IMR-90 (cell line): ENCODE data around the gene ALLC. TPM values are rescaled to one million over a fixed set of nuclear protein-coding genes. Genes with fewer than 3 reads are reported as not detected.

Experiments used
- ATAC-seq: fragments of 200-7000 bp; cut with Tn5 transposase; 2 replicates; pipeline ENCODE4 v1.9.1; 2020; ENCODE audit warnings: low read depth, mild to moderate bottlenecking, moderate library complexity
- BruUV-seq: library from RNA; stranded (reverse); fragments of 400-500 nt; replicated peaks from 2 replicates; lab custom pipeline; 2021; lab: Mats Ljungman, UMichigan
- CTCF ChIA-PET: fragments of 300-600 bp; formaldehyde crosslinking; extraction: SDS; loops from one replicate; lab custom pipeline; 2021; ENCODE audit warnings: antibody characterized with exemption; lab: Yijun Ruan, JAX
- POLR2A ChIA-PET: fragments of 300-600 bp; sonication (Branson Sonifier 250); formaldehyde crosslinking; loops from one replicate; lab custom pipeline; 2022; ENCODE audit warnings: antibody characterized with exemption; ENCODE audit not compliant: unreplicated experiment; lab: Charles Lee
- DNase-seq: peaks from one replicate; pipeline ENCODE4 v3.0.0; 2013
- H2AFZ ChIP-seq: replicated peaks from 2 replicates; pipeline ENCODE3; 2013; ENCODE audit warnings: low read length, mild to moderate bottlenecking; ENCODE audit not compliant: poor library complexity
- H2AK5ac ChIP-seq: 2 replicates; pipeline ENCODE4 v1.6.1; 2013; ENCODE audit warnings: low read depth, low read length, inconsistent platforms
- H2AK9ac ChIP-seq: replicated peaks from 2 replicates; pipeline ENCODE3; 2013; ENCODE audit warnings: mild to moderate bottlenecking, low read depth, low read length, moderate library complexity; ENCODE audit not compliant: poor library complexity
- H2BK120ac ChIP-seq: 2 replicates; pipeline ENCODE4 v1.6.1; 2013; ENCODE audit warnings: low read depth, low read length, inconsistent platforms
- H2BK15ac ChIP-seq: 3 replicates; pipeline ENCODE4 v1.6.1; 2013; ENCODE audit warnings: low read depth, low read length, inconsistent platforms
- H2BK20ac ChIP-seq: 2 replicates; pipeline ENCODE4 v1.6.1; 2013; ENCODE audit warnings: low read depth, mild to moderate bottlenecking, inconsistent platforms, low read length, moderate library complexity
- H2BK5ac ChIP-seq: 2 replicates; pipeline ENCODE4 v1.6.1; 2013; ENCODE audit warnings: mild to moderate bottlenecking, low read depth, low read length, inconsistent platforms; ENCODE audit not compliant: poor library complexity, severe bottlenecking
- H3K14ac ChIP-seq: replicated peaks from 2 replicates; pipeline ENCODE4 v1.6.1; 2013; ENCODE audit warnings: low read depth, low read length, inconsistent platforms
- H3K18ac ChIP-seq: 2 replicates; pipeline ENCODE4 v1.6.1; 2013; ENCODE audit warnings: low read depth, low read length, control low read depth
- H3K23ac ChIP-seq: 2 replicates; pipeline ENCODE4 v1.6.1; 2013; ENCODE audit warnings: low read depth, low read length, inconsistent platforms
- H3K27ac ChIP-seq: 2 replicates; pipeline ENCODE4 v1.5.1; 2013; ENCODE audit warnings: mild to moderate bottlenecking, control low read depth, low read length; ENCODE audit not compliant: insufficient read depth
- H3K27me3 ChIP-seq: 2 replicates; pipeline ENCODE4 v1.6.1; 2013; ENCODE audit warnings: low read length; ENCODE audit not compliant: control insufficient read depth, insufficient read depth
- H3K36me3 ChIP-seq: 2 replicates; pipeline ENCODE4 v1.6.1; 2013; ENCODE audit warnings: low read length, mixed read lengths; ENCODE audit not compliant: control insufficient read depth, insufficient read depth
- H3K4ac ChIP-seq: 2 replicates; pipeline ENCODE4 v1.6.1; 2013; ENCODE audit warnings: low read depth, low read length, inconsistent platforms
- H3K4me1 ChIP-seq: 2 replicates; pipeline ENCODE4 v1.6.1; 2013; ENCODE audit warnings: low read length, mixed read lengths; ENCODE audit not compliant: control insufficient read depth, insufficient read depth
- H3K4me2 ChIP-seq: 2 replicates; pipeline ENCODE4 v1.6.1; 2013; ENCODE audit warnings: low read depth, mild to moderate bottlenecking, control low read depth, low read length, moderate library complexity
- H3K4me3 ChIP-seq: 2 replicates; pipeline ENCODE4 v1.5.1; 2013; ENCODE audit warnings: low read depth, mild to moderate bottlenecking, control low read depth, low read length, moderate library complexity; ENCODE audit not compliant: insufficient read depth
- H3K56ac ChIP-seq: 2 replicates; pipeline ENCODE4 v1.6.1; 2013; ENCODE audit warnings: low read length, inconsistent platforms; ENCODE audit not compliant: insufficient read depth; ENCODE audit errors: extremely low read depth
- H3K79me1 ChIP-seq, 2 experiments: 2 replicates each; pipeline ENCODE4 v1.6.1; 2013; ENCODE audit warnings: low read length in 2 of 2, inconsistent platforms in 1 of 2, low read depth in 1 of 2
- H3K9ac ChIP-seq: 2 replicates; pipeline ENCODE4 v1.6.1; 2013; ENCODE audit warnings: low read depth, low read length, control low read depth
- H3K9me1 ChIP-seq: 2 replicates; pipeline ENCODE4 v1.6.1; 2013; ENCODE audit warnings: low read length, inconsistent platforms; ENCODE audit not compliant: insufficient read depth
- H3K9me3 ChIP-seq: 2 replicates; pipeline ENCODE4 v1.6.1; 2013; ENCODE audit warnings: low read length; ENCODE audit not compliant: control insufficient read depth, insufficient read depth
- H4K20me1 ChIP-seq: 2 replicates; pipeline ENCODE4 v1.6.1; 2013; ENCODE audit warnings: low read length, inconsistent platforms; ENCODE audit not compliant: insufficient read depth
- H4K5ac ChIP-seq: 2 replicates; pipeline ENCODE4 v1.6.1; 2013; ENCODE audit warnings: mild to moderate bottlenecking, low read depth, low read length, control low read depth
- H4K8ac ChIP-seq, 2 experiments: 2 replicates each; pipeline ENCODE4 v1.6.1; 2013; ENCODE audit warnings: low read depth in 2 of 2, low read length in 2 of 2, control low read depth in 1 of 2, inconsistent platforms in 1 of 2
- H4K91ac ChIP-seq: 2 replicates; pipeline ENCODE4 v1.6.1; 2013; ENCODE audit warnings: low read depth, low read length, inconsistent platforms; ENCODE audit not compliant: insufficient read depth
- BHLHE40 ChIP-seq: fragments of 150-350 bp; IDR thresholded peaks from 2 replicates; pipeline ENCODE4 v1.6.1; 2016; ENCODE audit warnings: mild to moderate bottlenecking, low read depth, low read length
- CEBPB ChIP-seq: IDR thresholded peaks from 2 replicates; pipeline ENCODE4 v1.6.1; 2012; ENCODE audit warnings: low read depth, low read length, improper control_type of control experiment
- CHD1 ChIP-seq: IDR thresholded peaks from 2 replicates; pipeline ENCODE4 v1.6.1; 2012; ENCODE audit warnings: low read depth, low read length, improper control_type of control experiment
- FOS ChIP-seq: fragments of 150-350 bp; IDR thresholded peaks from 2 replicates; pipeline ENCODE4 v1.6.1; 2016; ENCODE audit warnings: low read depth, low read length
- MAFK ChIP-seq: IDR thresholded peaks from 2 replicates; pipeline ENCODE4 v1.6.1; 2012; ENCODE audit warnings: low read depth, low read length, improper control_type of control experiment
- MAZ ChIP-seq: IDR thresholded peaks from 2 replicates; pipeline ENCODE4 v1.6.1; 2012; ENCODE audit warnings: low read depth, mild to moderate bottlenecking, low read length, improper control_type of control experiment, moderate library complexity, borderline replicate concordance
- MXI1 ChIP-seq: IDR thresholded peaks from 2 replicates; pipeline ENCODE4 v1.6.1; 2012; ENCODE audit warnings: low read depth, mild to moderate bottlenecking, low read length, moderate library complexity, borderline replicate concordance
- NFE2L2 ChIP-seq: fragments of 150-350 bp; IDR thresholded peaks from 2 replicates; pipeline ENCODE4 v1.6.1; 2016; ENCODE audit warnings: low read depth, mild to moderate bottlenecking, low read length
- POLR2A ChIP-seq: IDR thresholded peaks from 2 replicates; pipeline ENCODE4 v1.6.1; 2012; ENCODE audit warnings: mild to moderate bottlenecking, low read depth, low read length
- RCOR1 ChIP-seq: IDR thresholded peaks from 2 replicates; pipeline ENCODE4 v1.6.1; 2012; ENCODE audit warnings: mild to moderate bottlenecking, low read length, improper control_type of control experiment; ENCODE audit not compliant: insufficient replicate concordance
- RFX5 ChIP-seq: IDR thresholded peaks from 2 replicates; pipeline ENCODE4 v1.8.0; 2012; ENCODE audit warnings: low read depth, mild to moderate bottlenecking, low read length, moderate library complexity
- SMC3 ChIP-seq: fragments of 150-350 bp; IDR thresholded peaks from 2 replicates; pipeline ENCODE4 v1.6.1; 2016; ENCODE audit warnings: low read depth, mild to moderate bottlenecking, antibody characterized with exemption, low read length, moderate library complexity
- WGBS, 2 experiments: methylation state at CpG; one replicate each; pipeline versions ENCODE4 v1.1.5 to v1.1.7; 2013; ENCODE audit warnings: missing lambda C conversion rate in 2 of 2; ENCODE audit not compliant: insufficient read length in 1 of 2; ENCODE audit errors: extremely low coverage in 2 of 2; 5-methylcytosine and 5-hydroxymethylcytosine counted together
- dilution Hi-C: fragments of 300-500 bp; cut with HindIII; formaldehyde crosslinking; loops from one replicate; pipeline ENCODE4 v1.14.3; 2018; ENCODE audit warnings: low sequenced_read_pairs; ENCODE audit not compliant: unreplicated experiment
- in situ Hi-C: fragments of 300-500 bp; cut with MboI; formaldehyde crosslinking; loops from 3 replicates; pipeline ENCODE4 v1.14.3; 2019; ENCODE audit warnings: low sequenced_read_pairs, inconsistent platforms, mixed read lengths
- intact Hi-C: fragments of 100-400 bp; cut with micrococcal nuclease; formaldehyde crosslinking; loops from 2 replicates; pipeline ENCODE4 v1.10.0; 2022
- polyA plus RNA-seq, 3 experiments: library from polyadenylated mRNA; depleted of rRNA; stranded (reverse); fragments of >200 nt; gene quantifications; 2 replicates each; pipeline ENCODE4 v1.2.3, GENCODE V29; 2012; ENCODE audit warnings: low replicate concordance in 1 of 3
- total RNA-seq: library from RNA; depleted of rRNA; stranded (reverse); fragments of >200 nt; gene quantifications from 2 replicates; pipeline ENCODE4 v1.2.3, GENCODE V29; 2012
- TF ChIP-seq, protein P1 (sequence below): conservative IDR thresholded peaks from 2 replicates; pipeline ENCODE4 v1.5.1; 2012; ENCODE audit warnings: mild to moderate bottlenecking, low read depth, low read length, improper control_type of control experiment
- TF ChIP-seq, protein P2 (sequence below): fragments of 150-350 bp; IDR thresholded peaks from 2 replicates; pipeline ENCODE4 v1.6.1; 2016; ENCODE audit warnings: low read depth, mild to moderate bottlenecking, low read length, moderate library complexity, borderline replicate concordance
- TF ChIP-seq, protein P3 (sequence below): fragments of 150-350 bp; IDR thresholded peaks from 2 replicates; pipeline ENCODE4 v1.6.1; 2017; ENCODE audit warnings: mild to moderate bottlenecking, antibody characterized with exemption, low read length, low read depth

The ALLC gene
- total and polyA plus RNA-seq, 2 of the 4 experiments (the other 2 are of a cell fraction): not detected

DNA sequence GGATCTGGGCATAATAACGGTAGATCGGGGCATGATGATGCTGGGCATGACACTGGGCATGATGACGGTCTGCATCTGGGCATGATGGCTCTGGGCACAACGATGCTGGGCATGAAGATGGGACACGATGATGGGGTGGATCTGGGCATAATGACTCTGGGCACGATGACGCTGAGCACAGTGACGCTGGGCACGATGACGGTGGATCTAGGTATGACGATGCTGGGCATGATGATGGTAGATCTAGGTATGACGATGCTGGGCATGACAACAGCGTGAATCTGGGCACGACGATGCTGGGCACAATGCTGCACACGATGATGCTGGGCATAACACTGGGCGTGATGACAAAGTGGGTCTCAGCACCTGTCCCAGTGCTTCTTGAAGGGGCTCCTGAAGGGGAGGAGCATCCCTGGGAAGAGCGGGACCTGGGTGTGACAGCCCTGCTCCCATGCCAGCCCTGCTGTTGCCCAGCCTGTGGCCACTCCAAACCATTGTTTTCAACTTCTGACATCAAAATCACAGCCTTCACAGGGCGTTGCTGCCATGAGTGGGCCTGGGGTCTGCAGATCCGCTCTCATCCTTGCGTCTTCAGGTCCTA, 30.4 kb upstream of the ALLC start:
- dilution Hi-C loops: no loop called here
- no peak for TF ChIP-seq MAZ
- TF ChIP-seq RCOR1: no peak
- no peak for TF ChIP-seq FOS
- TF ChIP-seq, protein P1, sequence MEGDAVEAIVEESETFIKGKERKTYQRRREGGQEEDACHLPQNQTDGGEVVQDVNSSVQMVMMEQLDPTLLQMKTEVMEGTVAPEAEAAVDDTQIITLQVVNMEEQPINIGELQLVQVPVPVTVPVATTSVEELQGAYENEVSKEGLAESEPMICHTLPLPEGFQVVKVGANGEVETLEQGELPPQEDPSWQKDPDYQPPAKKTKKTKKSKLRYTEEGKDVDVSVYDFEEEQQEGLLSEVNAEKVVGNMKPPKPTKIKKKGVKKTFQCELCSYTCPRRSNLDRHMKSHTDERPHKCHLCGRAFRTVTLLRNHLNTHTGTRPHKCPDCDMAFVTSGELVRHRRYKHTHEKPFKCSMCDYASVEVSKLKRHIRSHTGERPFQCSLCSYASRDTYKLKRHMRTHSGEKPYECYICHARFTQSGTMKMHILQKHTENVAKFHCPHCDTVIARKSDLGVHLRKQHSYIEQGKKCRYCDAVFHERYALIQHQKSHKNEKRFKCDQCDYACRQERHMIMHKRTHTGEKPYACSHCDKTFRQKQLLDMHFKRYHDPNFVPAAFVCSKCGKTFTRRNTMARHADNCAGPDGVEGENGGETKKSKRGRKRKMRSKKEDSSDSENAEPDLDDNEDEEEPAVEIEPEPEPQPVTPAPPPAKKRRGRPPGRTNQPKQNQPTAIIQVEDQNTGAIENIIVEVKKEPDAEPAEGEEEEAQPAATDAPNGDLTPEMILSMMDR: no peak
- no peak for TF ChIP-seq POLR2A
- TF ChIP-seq MAFK: no peak
- TF ChIP-seq, protein P2, sequence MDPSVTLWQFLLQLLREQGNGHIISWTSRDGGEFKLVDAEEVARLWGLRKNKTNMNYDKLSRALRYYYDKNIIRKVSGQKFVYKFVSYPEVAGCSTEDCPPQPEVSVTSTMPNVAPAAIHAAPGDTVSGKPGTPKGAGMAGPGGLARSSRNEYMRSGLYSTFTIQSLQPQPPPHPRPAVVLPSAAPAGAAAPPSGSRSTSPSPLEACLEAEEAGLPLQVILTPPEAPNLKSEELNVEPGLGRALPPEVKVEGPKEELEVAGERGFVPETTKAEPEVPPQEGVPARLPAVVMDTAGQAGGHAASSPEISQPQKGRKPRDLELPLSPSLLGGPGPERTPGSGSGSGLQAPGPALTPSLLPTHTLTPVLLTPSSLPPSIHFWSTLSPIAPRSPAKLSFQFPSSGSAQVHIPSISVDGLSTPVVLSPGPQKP: no peak
- no peak for TF ChIP-seq MXI1
- TF ChIP-seq, protein P3, sequence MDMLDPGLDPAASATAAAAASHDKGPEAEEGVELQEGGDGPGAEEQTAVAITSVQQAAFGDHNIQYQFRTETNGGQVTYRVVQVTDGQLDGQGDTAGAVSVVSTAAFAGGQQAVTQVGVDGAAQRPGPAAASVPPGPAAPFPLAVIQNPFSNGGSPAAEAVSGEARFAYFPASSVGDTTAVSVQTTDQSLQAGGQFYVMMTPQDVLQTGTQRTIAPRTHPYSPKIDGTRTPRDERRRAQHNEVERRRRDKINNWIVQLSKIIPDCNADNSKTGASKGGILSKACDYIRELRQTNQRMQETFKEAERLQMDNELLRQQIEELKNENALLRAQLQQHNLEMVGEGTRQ: no peak
- TF ChIP-seq CEBPB: no peak
- TF ChIP-seq SMC3: no peak
- no peak for TF ChIP-seq BHLHE40
- no peak for TF ChIP-seq NFE2L2
- no peak for TF ChIP-seq CHD1
- no peak for TF ChIP-seq RFX5

More for the DNA sequence above, 30.4 kb upstream of the ALLC start:
- 95% methylated on average over 18 of the region's 21 CpGs; no CpG with 5 or more reads in 1 of the 2 experiments for WGBS, 2 experiments
- ATAC-seq (no peak), DNase-seq (no peak)
- Histone ChIP-seq H4K5ac (peak overlapping the region; percentile 20; the same call in 1 of the 2 replicates), H2BK120ac (peak overlapping the region; percentile 68; the same call in 1 of the 2 replicates), H4K20me1 (no peaks in the 10 kb centered on the region), H2BK15ac (peak overlapping the region; percentile 58; the same call in 2 of the 3 replicates), H3K79me1 (no peaks in the 10 kb centered on the region; a peak in 1 of 4 replicates), H2AK9ac (peak overlapping the region; percentile 51), H3K27ac (peak overlapping the region; percentile 80; the same call in 1 of the 2 replicates), H3K27me3 (no peaks in the 10 kb centered on the region), H3K23ac (no peak overlapping the region), H3K14ac (peak overlapping the region; percentile 40), H3K4me3 (no peak overlapping the region), H3K4ac (peak overlapping the region; percentile 73), H2AFZ (no peak overlapping the region), H2AK5ac (peak overlapping the region; percentile 93; the same call in 1 of the 2 replicates), H2BK20ac (peak overlapping the region; percentile 47; the same call in 1 of the 2 replicates), H3K56ac (no peak overlapping the region), H3K9me3 (peaks cover 3% of the 10 kb centered on the region; the same call in 1 of the 2 replicates), H4K8ac (no peak overlapping the region; a peak in 1 of 4 replicates), H3K4me1 (peaks cover 15% of the 10 kb centered on the region; the same call in 1 of the 2 replicates), H4K91ac (peak overlapping the region; percentile 45; the same call in 1 of the 2 replicates), H3K9ac (no peak overlapping the region), H3K36me3 (no peaks in the 10 kb centered on the region), H3K4me2 (no peak overlapping the region), H3K9me1 (peaks cover 16% of the 10 kb centered on the region), H2BK5ac (no peak overlapping the region), H3K18ac (peak overlapping the region; percentile 26; the same call in 1 of the 2 replicates)
- ChIA-PET CTCF (no interaction called here), POLR2A (no interaction called here)
- intact Hi-C loops: no loop called here
- in situ Hi-C loops: no loop called here
- BruUV-seq: no TSS peak
